H1 (cell line): ENCODE results near the gene GTF2A1L. TPM values are rescaled to one million over a fixed set of nuclear protein-coding genes. Genes with fewer than 3 reads are reported as not detected.

Experiments
- CHD1 ChIP-seq: IDR thresholded peaks from 2 replicates; pipeline ENCODE4 v1.6.1; 2012; ENCODE audit warnings: low read depth, low read length, improper control_type of control experiment
- POU5F1 ChIP-seq: IDR thresholded peaks from 2 replicates; pipeline ENCODE4 v1.6.1; 2011; ENCODE audit warnings: low read depth, mild to moderate bottlenecking, low read length, moderate library complexity
- SIRT6 ChIP-seq: IDR thresholded peaks from one replicate; pipeline ENCODE4 v1.7.1; 2012; ENCODE audit warnings: low read length, inconsistent platforms
- SP1 ChIP-seq: IDR thresholded peaks from 2 replicates; pipeline ENCODE4 v1.6.1; 2011; ENCODE audit warnings: low read depth, low read length
- polyA plus RNA-seq, 7 experiments: library from polyadenylated mRNA; depleted of rRNA in 3 of 7; stranded (reverse) in 5 of 7; unstranded in 2 of 7; fragments of >200 nt in 5 of 7; fragments of 200-250 nt in 2 of 7; gene quantifications; 1 replicate in 5 of 7; 2 replicates in 1 of 7; 4 replicates in 1 of 7; pipeline versions ENCODE4 v1.2.1 to v1.2.3, GENCODE V29; 2011 to 2013; ENCODE audit warnings: missing spikeins in 2 of 7, mixed read lengths in 2 of 7
- total RNA-seq: library from RNA; stranded (reverse); fragmentation: NEBNext Ultra II Directional; extraction: Animal tissue kit (Norgen Biotek cat#: 25700); gene quantifications from 2 replicates; pipeline ENCODE4 v1.2.1, GENCODE V29; 2021
- TF ChIP-seq, protein P1 (sequence below): fragments of 300-600 bp; sonication (generic); IDR thresholded peaks from 2 replicates; pipeline ENCODE4 v1.7.1; 2012; ENCODE audit warnings: low read length, moderate library complexity, mild to moderate bottlenecking, inconsistent platforms; ENCODE audit not compliant: insufficient replicate concordance

GTF2A1L gene
- total and polyA plus RNA-seq, 2 of the 8 experiments (the other 6 are each of a cell fraction or from before 2014, with no cell fraction given) = 0.18 TPM; not detected in 1

DNA sequence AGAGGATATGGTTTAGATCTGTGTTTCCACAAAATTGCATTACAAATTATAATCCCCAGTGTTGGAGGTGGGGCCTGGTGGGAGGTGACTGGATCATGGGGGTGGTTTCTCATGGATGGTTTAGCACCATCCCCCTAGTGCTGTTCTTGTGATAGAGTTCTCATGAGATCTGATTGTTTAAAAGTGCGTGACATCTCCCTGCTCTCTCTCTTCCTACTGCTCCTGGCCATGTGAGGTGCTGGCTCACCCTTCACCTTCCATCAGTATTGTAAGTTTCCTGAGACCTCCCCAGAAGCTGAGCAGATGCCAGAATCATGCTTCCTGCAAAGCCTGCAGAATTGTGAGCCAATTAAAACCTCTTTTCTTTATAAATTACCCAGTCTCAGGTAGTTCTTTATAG, 104.7 kb downstream of the GTF2A1L start (continued):
- TF ChIP-seq, protein P1, sequence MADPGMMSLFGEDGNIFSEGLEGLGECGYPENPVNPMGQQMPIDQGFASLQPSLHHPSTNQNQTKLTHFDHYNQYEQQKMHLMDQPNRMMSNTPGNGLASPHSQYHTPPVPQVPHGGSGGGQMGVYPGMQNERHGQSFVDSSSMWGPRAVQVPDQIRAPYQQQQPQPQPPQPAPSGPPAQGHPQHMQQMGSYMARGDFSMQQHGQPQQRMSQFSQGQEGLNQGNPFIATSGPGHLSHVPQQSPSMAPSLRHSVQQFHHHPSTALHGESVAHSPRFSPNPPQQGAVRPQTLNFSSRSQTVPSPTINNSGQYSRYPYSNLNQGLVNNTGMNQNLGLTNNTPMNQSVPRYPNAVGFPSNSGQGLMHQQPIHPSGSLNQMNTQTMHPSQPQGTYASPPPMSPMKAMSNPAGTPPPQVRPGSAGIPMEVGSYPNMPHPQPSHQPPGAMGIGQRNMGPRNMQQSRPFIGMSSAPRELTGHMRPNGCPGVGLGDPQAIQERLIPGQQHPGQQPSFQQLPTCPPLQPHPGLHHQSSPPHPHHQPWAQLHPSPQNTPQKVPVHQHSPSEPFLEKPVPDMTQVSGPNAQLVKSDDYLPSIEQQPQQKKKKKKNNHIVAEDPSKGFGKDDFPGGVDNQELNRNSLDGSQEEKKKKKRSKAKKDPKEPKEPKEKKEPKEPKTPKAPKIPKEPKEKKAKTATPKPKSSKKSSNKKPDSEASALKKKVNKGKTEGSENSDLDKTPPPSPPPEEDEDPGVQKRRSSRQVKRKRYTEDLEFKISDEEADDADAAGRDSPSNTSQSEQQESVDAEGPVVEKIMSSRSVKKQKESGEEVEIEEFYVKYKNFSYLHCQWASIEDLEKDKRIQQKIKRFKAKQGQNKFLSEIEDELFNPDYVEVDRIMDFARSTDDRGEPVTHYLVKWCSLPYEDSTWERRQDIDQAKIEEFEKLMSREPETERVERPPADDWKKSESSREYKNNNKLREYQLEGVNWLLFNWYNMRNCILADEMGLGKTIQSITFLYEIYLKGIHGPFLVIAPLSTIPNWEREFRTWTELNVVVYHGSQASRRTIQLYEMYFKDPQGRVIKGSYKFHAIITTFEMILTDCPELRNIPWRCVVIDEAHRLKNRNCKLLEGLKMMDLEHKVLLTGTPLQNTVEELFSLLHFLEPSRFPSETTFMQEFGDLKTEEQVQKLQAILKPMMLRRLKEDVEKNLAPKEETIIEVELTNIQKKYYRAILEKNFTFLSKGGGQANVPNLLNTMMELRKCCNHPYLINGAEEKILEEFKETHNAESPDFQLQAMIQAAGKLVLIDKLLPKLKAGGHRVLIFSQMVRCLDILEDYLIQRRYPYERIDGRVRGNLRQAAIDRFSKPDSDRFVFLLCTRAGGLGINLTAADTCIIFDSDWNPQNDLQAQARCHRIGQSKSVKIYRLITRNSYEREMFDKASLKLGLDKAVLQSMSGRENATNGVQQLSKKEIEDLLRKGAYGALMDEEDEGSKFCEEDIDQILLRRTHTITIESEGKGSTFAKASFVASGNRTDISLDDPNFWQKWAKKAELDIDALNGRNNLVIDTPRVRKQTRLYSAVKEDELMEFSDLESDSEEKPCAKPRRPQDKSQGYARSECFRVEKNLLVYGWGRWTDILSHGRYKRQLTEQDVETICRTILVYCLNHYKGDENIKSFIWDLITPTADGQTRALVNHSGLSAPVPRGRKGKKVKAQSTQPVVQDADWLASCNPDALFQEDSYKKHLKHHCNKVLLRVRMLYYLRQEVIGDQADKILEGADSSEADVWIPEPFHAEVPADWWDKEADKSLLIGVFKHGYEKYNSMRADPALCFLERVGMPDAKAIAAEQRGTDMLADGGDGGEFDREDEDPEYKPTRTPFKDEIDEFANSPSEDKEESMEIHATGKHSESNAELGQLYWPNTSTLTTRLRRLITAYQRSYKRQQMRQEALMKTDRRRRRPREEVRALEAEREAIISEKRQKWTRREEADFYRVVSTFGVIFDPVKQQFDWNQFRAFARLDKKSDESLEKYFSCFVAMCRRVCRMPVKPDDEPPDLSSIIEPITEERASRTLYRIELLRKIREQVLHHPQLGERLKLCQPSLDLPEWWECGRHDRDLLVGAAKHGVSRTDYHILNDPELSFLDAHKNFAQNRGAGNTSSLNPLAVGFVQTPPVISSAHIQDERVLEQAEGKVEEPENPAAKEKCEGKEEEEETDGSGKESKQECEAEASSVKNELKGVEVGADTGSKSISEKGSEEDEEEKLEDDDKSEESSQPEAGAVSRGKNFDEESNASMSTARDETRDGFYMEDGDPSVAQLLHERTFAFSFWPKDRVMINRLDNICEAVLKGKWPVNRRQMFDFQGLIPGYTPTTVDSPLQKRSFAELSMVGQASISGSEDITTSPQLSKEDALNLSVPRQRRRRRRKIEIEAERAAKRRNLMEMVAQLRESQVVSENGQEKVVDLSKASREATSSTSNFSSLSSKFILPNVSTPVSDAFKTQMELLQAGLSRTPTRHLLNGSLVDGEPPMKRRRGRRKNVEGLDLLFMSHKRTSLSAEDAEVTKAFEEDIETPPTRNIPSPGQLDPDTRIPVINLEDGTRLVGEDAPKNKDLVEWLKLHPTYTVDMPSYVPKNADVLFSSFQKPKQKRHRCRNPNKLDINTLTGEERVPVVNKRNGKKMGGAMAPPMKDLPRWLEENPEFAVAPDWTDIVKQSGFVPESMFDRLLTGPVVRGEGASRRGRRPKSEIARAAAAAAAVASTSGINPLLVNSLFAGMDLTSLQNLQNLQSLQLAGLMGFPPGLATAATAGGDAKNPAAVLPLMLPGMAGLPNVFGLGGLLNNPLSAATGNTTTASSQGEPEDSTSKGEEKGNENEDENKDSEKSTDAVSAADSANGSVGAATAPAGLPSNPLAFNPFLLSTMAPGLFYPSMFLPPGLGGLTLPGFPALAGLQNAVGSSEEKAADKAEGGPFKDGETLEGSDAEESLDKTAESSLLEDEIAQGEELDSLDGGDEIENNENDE = no peak
- TF ChIP-seq SP1 (no peak), CHD1 (no peak), POU5F1 (no peak), SIRT6 (no peak)
- TF ChIP-seq, all 59 proteins: peak for 0
